Mesendoderm (in vitro differentiated cells): Measurements from ENCODE around the gene STEAP1B.
A peak's percentile ranks its signal among the peaks of the same experiment; 100 is the strongest.

ENCODE experiments used
- DNase-seq: peaks from one replicate; pipeline ENCODE4 v3.0.0; 2013
- H2AK5ac ChIP-seq: 2 replicates; pipeline ENCODE4 v1.6.1; 2013; ENCODE audit warnings: low read length, inconsistent platforms
- H2BK120ac ChIP-seq: 2 replicates; pipeline ENCODE4 v1.6.1; 2013; ENCODE audit warnings: low read depth, mild to moderate bottlenecking, low read length, moderate library complexity, mixed read lengths
- H2BK15ac ChIP-seq: replicated peaks from 2 replicates; pipeline ENCODE4 v1.6.1; 2013; ENCODE audit warnings: low read depth, mild to moderate bottlenecking, moderate library complexity
- H2BK5ac ChIP-seq: 2 replicates; pipeline ENCODE4 v1.6.1; 2013; ENCODE audit warnings: low read length, inconsistent platforms
- H3K18ac ChIP-seq: 2 replicates; pipeline ENCODE4 v1.6.1; 2013; ENCODE audit warnings: mild to moderate bottlenecking, low read length, mixed read lengths
- H3K23ac ChIP-seq: one replicate; pipeline ENCODE4 v1.6.1; 2013; ENCODE audit warnings: low read length
- H3K27ac ChIP-seq: 2 replicates; pipeline ENCODE4 v1.5.1; 2013; ENCODE audit warnings: low read depth, mild to moderate bottlenecking, inconsistent platforms, low read length, moderate library complexity
- H3K27me3 ChIP-seq: 2 replicates; pipeline ENCODE4 v1.6.1; 2013; ENCODE audit warnings: low read length, control low read depth, mild to moderate bottlenecking, inconsistent platforms; ENCODE audit not compliant: insufficient read depth, poor library complexity
- H3K36me3 ChIP-seq: 2 replicates; pipeline ENCODE4 v1.6.1; 2013; ENCODE audit warnings: low read length, inconsistent platforms; ENCODE audit not compliant: control insufficient read depth, insufficient read depth
- H3K4ac ChIP-seq: one replicate; pipeline ENCODE4 v1.6.1; 2013; ENCODE audit warnings: low read depth, mild to moderate bottlenecking, low read length, moderate library complexity
- H3K4me1 ChIP-seq: 2 replicates; pipeline ENCODE4 v1.6.1; 2013; ENCODE audit warnings: low read depth, low read length, inconsistent platforms; ENCODE audit not compliant: control insufficient read depth
- H3K4me2 ChIP-seq: 2 replicates; pipeline ENCODE4 v1.6.1; 2013; ENCODE audit warnings: low read length
- H3K4me3 ChIP-seq: 2 replicates; pipeline ENCODE4 v1.5.1; 2013; ENCODE audit warnings: mild to moderate bottlenecking, low read length
- H3K56ac ChIP-seq: one replicate; pipeline ENCODE4 v1.6.1; 2013; ENCODE audit warnings: low read length
- H3K79me1 ChIP-seq: 2 replicates; pipeline ENCODE4 v1.6.1; 2013; ENCODE audit warnings: low read length, inconsistent platforms
- H3K79me2 ChIP-seq: 2 replicates; pipeline ENCODE4 v1.6.1; 2013; ENCODE audit warnings: mild to moderate bottlenecking, low read length; ENCODE audit not compliant: control insufficient read depth, insufficient read depth
- H3K9ac ChIP-seq: 2 replicates; pipeline ENCODE4 v1.6.1; 2013; ENCODE audit warnings: low read length, inconsistent platforms
- H4K5ac ChIP-seq: one replicate; pipeline ENCODE4 v1.6.1; 2013; ENCODE audit warnings: low read length
- H4K8ac ChIP-seq: one replicate; pipeline ENCODE4 v1.6.1; 2013; ENCODE audit warnings: low read depth, mild to moderate bottlenecking, control low read depth, low read length, moderate library complexity
- WGBS: extraction: QIAGEN DNeasy Blood & Tissue Kit; methylation state at CpG from one replicate; pipeline ENCODE4 v1.1.7; 2013; ENCODE audit warnings: low lambda C conversion rate, missing lambda C conversion rate; ENCODE audit not compliant: insufficient coverage; ENCODE audit errors: extremely low coverage; 5-methylcytosine and 5-hydroxymethylcytosine counted together

Gene STEAP1B

DNA sequence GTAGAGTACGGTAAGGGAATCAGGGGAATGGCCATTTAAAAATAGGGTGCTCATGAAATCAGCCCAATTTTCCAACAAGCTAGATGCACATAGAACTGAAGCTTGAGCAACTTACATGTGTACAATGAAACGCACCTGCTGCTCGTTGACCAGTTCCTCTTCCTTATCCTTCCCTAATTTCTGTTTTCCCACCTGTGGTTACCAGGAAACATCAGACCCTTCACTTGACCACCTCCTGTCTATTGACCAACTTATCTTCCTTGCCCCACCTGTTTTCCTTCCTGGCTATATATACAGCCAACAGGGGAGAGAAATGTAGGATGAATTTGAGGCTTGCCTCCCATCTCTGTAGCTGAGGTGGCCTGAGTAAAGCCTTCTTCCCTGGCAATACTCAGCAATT is 105.2 kb downstream of the STEAP1B start:
- no peak overlapping the region for H3K9ac ChIP-seq
- H3K79me2 ChIP-seq, result no peaks in the 10 kb centered on the region
- no peak overlapping the region for H3K23ac ChIP-seq
- H2BK5ac ChIP-seq, result no peak overlapping the region
- no peak overlapping the region for H3K4me3 ChIP-seq
- H2AK5ac ChIP-seq, result no peak overlapping the region
- H3K27me3 ChIP-seq, result no peaks in the 10 kb centered on the region
- no peaks in the 10 kb centered on the region for H3K4me1 ChIP-seq
- no peaks in the 10 kb centered on the region for H3K36me3 ChIP-seq
- H3K27ac ChIP-seq, result no peak overlapping the region
- no peak for DNase-seq
- no peak overlapping the region for H4K8ac ChIP-seq
- no peak overlapping the region for H3K18ac ChIP-seq
- no peak overlapping the region for H3K4ac ChIP-seq
- no CpG with 5 or more reads among the region's 3 CpGs for WGBS
- no peak overlapping the region for H2BK120ac ChIP-seq
- H2BK15ac ChIP-seq, result no peak overlapping the region
- no peak overlapping the region for H3K4me2 ChIP-seq
- no peak overlapping the region for H4K5ac ChIP-seq
- H3K79me1 ChIP-seq, result no peaks in the 10 kb centered on the region
- no peak overlapping the region for H3K56ac ChIP-seq

DNA sequence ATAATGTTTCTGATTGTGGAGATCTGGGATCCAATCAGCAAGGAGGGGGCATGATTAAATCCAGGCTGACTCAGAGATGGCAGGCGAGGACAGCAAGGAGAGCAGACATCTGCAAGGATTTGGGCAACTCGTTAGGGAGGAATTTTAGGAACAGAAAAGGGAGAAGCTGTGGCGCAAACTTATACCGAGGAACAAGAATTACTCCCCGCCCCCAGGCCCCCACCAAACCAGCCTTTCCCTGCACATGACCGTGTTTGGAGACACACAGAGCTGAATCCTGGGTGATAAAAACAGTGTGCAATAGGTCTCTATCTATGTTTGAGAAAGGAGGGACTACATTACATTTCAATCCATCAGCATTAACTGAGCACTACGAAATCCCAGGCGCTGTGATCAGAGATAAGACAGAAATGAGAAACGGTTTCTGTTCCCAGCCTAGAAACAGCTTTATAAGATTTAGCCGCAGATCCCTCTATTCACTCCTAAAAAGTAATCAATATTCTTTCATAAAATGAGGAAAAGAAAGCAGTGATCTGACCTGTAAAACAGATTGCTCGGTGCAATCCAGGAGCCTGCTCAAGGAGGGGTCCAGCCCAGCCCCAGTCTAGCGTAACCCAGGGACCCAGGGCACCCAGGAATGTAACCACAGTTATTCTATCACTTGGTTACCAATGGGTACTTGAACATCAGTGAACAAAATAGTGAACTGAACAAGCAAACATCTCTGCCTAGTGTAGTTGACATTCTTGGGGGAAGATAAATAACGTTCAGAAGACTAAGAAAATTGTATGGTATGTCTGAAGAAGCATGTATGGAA is 105.9 kb downstream of the STEAP1B start:
- Histone ChIP-seq H3K27me3 (no peaks in the 10 kb centered on the region), H2BK15ac (no peak overlapping the region), H2BK120ac (no peak overlapping the region), H3K9ac (no peak overlapping the region), H3K4me3 (no peak overlapping the region), H3K4ac (no peak overlapping the region), H3K36me3 (no peaks in the 10 kb centered on the region), H3K79me1 (no peaks in the 10 kb centered on the region), H4K8ac (no peak overlapping the region), H3K56ac (no peak overlapping the region), H3K4me1 (no peaks in the 10 kb centered on the region), H3K4me2 (no peak overlapping the region), H3K79me2 (no peaks in the 10 kb centered on the region), H4K5ac (no peak overlapping the region), H2BK5ac (no peak overlapping the region), H3K23ac (no peak overlapping the region), H3K18ac (no peak overlapping the region), H3K27ac (no peak overlapping the region), H2AK5ac (no peak overlapping the region)
- peak; percentile 18 for DNase-seq
- no CpG with 5 or more reads among the region's 13 CpGs for WGBS

DNA sequence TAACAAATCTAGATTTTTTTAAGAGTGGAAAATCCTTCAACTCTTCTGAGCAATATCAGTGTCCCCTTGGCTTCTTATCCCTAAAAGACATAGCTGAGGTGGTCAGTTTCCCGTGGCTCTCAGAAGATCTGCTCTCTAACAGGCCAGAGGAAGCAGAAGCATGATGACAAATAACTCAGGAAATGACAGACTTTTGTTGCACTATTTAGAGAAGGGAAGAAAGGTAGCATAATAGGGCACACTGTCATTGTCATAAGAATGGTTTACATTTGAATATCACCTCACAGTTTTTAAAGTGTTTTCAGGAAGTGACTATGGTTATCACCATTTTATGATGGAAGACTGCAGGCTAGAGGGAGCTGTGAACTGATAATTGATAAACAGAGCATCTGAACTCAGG is 109.5 kb downstream of the STEAP1B start:
- no peaks in the 10 kb centered on the region for H3K79me2 ChIP-seq
- no peak overlapping the region for H3K56ac ChIP-seq
- no peaks in the 10 kb centered on the region for H3K27me3 ChIP-seq
- no peak overlapping the region for H2AK5ac ChIP-seq
- H3K4me2 ChIP-seq, result no peak overlapping the region
- H3K23ac ChIP-seq, result no peak overlapping the region
- H3K27ac ChIP-seq, result no peak overlapping the region
- no peak overlapping the region for H2BK15ac ChIP-seq
- no peak overlapping the region for H3K4ac ChIP-seq
- no peaks in the 10 kb centered on the region for H3K36me3 ChIP-seq
- no CpG with 5 or more reads among the region's 1 CpG for WGBS
- H3K79me1 ChIP-seq, result no peaks in the 10 kb centered on the region
- H3K18ac ChIP-seq, result no peak overlapping the region
- no peak overlapping the region for H3K9ac ChIP-seq
- H2BK120ac ChIP-seq, result no peak overlapping the region
- no peak for DNase-seq
- no peak overlapping the region for H3K4me3 ChIP-seq
- no peak overlapping the region for H2BK5ac ChIP-seq
- no peak overlapping the region for H4K5ac ChIP-seq
- H3K4me1 ChIP-seq, result no peaks in the 10 kb centered on the region
- no peak overlapping the region for H4K8ac ChIP-seq

DNA sequence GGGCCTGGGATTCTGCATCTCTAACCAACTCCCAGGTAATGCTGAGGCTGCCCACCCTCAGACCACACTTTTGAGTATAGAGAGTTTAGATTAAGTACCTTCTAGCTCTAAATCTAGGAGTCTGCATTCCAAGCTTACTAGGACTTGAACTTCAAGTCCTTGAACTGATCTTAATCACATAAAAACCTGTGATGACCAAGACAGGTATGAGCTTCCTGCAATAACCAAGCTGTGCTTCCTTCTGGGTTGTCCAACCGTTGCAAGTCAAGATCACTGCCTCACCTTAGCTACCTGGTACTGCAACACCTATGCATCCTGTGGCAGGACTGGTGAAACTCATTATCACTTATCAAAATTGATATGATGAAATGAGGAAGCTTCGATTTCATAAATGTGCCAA is 110.1 kb downstream of the STEAP1B start:
- no peak overlapping the region for H4K5ac ChIP-seq
- no peak overlapping the region for H3K18ac ChIP-seq
- H3K4me1 ChIP-seq, result no peaks in the 10 kb centered on the region
- no peak overlapping the region for H2BK5ac ChIP-seq
- H3K79me1 ChIP-seq, result no peaks in the 10 kb centered on the region
- H3K56ac ChIP-seq, result no peak overlapping the region
- H3K79me2 ChIP-seq, result no peaks in the 10 kb centered on the region
- no peak overlapping the region for H4K8ac ChIP-seq
- H3K36me3 ChIP-seq, result no peaks in the 10 kb centered on the region
- no peak overlapping the region for H3K9ac ChIP-seq
- no peak overlapping the region for H2BK15ac ChIP-seq
- H3K4me3 ChIP-seq, result no peak overlapping the region
- H3K4ac ChIP-seq, result no peak overlapping the region
- DNase-seq, result no peak
- H3K4me2 ChIP-seq, result no peak overlapping the region
- H3K27ac ChIP-seq, result no peak overlapping the region
- no peak overlapping the region for H2AK5ac ChIP-seq
- no CpG with 5 or more reads among the region's 2 CpGs for WGBS
- H2BK120ac ChIP-seq, result no peak overlapping the region
- no peak overlapping the region for H3K23ac ChIP-seq
- no peaks in the 10 kb centered on the region for H3K27me3 ChIP-seq

DNA sequence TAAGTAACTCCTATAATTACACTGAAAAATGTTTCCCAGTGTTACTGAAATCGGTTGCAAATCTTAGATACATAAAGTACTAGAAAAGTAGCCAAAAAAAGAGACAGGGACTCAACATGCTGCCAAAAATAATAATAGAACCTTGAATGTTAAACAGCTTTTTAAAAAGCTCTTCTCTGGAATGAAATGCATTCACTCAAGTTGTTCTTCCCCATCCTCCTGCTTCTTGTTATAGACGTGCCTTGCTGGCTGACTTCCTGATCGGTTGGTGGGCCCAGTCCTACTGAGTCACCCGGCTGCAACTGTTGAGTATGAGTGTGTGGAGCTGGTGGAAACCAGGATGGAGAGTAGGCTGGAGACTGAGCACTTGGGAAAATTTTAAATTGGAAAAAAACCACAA is 112.4 kb downstream of the STEAP1B start:
- no peak overlapping the region for H3K18ac ChIP-seq
- WGBS, result no CpG with 5 or more reads among the region's 4 CpGs
- DNase-seq, result no peak
- no peak overlapping the region for H3K9ac ChIP-seq
- no peak overlapping the region for H4K5ac ChIP-seq
- H3K23ac ChIP-seq, result no peak overlapping the region
- H3K27ac ChIP-seq, result no peak overlapping the region
- no peak overlapping the region for H3K4me2 ChIP-seq
- H3K4ac ChIP-seq, result peak overlapping the region; percentile 36
- no peaks in the 10 kb centered on the region for H3K4me1 ChIP-seq
- H2BK15ac ChIP-seq, result no peak overlapping the region
- H3K36me3 ChIP-seq, result no peaks in the 10 kb centered on the region
- H3K27me3 ChIP-seq, result no peaks in the 10 kb centered on the region
- no peak overlapping the region for H4K8ac ChIP-seq
- no peak overlapping the region for H2BK5ac ChIP-seq
- no peak overlapping the region for H3K4me3 ChIP-seq
- H3K79me2 ChIP-seq, result no peaks in the 10 kb centered on the region
- H2AK5ac ChIP-seq, result no peak overlapping the region
- no peak overlapping the region for H3K56ac ChIP-seq
- H2BK120ac ChIP-seq, result no peak overlapping the region
- no peaks in the 10 kb centered on the region for H3K79me1 ChIP-seq

DNA sequence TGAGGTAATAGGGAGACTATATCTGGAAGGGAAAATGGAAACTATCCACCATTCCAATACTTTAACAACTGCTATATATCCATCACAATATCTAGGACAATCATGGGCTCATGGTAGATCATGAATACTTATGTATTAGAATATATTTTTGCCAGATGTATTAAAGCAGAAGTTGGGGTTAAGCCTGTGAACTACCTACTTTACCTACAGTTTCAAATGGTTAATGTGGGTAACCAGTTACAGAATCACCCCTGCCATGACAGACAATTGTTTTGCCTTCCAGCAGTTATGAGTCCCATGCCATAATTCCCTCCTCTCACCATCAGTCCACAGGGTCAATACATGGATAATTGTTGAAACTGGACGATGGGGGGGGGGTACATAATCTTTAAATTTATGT is 113.1 kb downstream of the STEAP1B start:
- no CpG with 5 or more reads among the region's 1 CpG for WGBS

More for the DNA sequence above, 113.1 kb downstream of the STEAP1B start:
- no peak overlapping the region for H3K4me2 ChIP-seq
- H3K18ac ChIP-seq, result no peak overlapping the region
- no peaks in the 10 kb centered on the region for H3K36me3 ChIP-seq
- H2AK5ac ChIP-seq, result no peak overlapping the region
- no peak overlapping the region for H2BK15ac ChIP-seq
- H2BK5ac ChIP-seq, result no peak overlapping the region
- no peak overlapping the region for H3K56ac ChIP-seq
- no peak overlapping the region for H4K5ac ChIP-seq
- DNase-seq, result no peak
- H3K4me1 ChIP-seq, result no peaks in the 10 kb centered on the region
- H3K9ac ChIP-seq, result no peak overlapping the region
- H3K4me3 ChIP-seq, result no peak overlapping the region
- no peaks in the 10 kb centered on the region for H3K27me3 ChIP-seq
- H3K23ac ChIP-seq, result no peak overlapping the region
- no peak overlapping the region for H3K4ac ChIP-seq
- no peak overlapping the region for H3K27ac ChIP-seq
- H3K79me1 ChIP-seq, result no peaks in the 10 kb centered on the region
- no peak overlapping the region for H4K8ac ChIP-seq
- no peaks in the 10 kb centered on the region for H3K79me2 ChIP-seq
- H2BK120ac ChIP-seq, result no peak overlapping the region
